Right lobe of liver (tissue), 6 donors: Measurements from ENCODE around the gene KCNG4. TPM values are rescaled to one million over a fixed set of nuclear protein-coding genes. Genes with fewer than 3 reads are reported as not detected.

ENCODE experiments used
- ATAC-seq, 4 donors: fragments of 200-7000 bp; cut with Tn5 transposase; one replicate each; pipeline ENCODE4 v1.9.1; 2020; ENCODE audit warnings: mild to moderate bottlenecking in 4 of 4, moderate library complexity in 4 of 4
- DNase-seq, 3 donors: peaks; one replicate each; pipeline ENCODE4 v3.0.0-alpha.2; 2020
- H3K27ac ChIP-seq, 3 donors: fragments of 200-600 bp; one replicate each; pipeline ENCODE4 v1.8.0; 2022
- H3K27me3 ChIP-seq, 2 donors: fragments of 200-600 bp; one replicate each; pipeline ENCODE4 v1.8.0; 2022
- H3K36me3 ChIP-seq, 4 donors: fragments of 200-600 bp; sonication (generic) in 1 of 4; one replicate each; pipeline versions ENCODE4 v1.5.1 to v1.8.0; 2017 to 2022; ENCODE audit warnings: control low read depth in 1 of 4
- H3K4me1 ChIP-seq, 4 donors: fragments of 200-600 bp; sonication (generic) in 1 of 4; one replicate each; pipeline versions ENCODE4 v1.5.1 to v1.8.0; 2017 to 2022; ENCODE audit warnings: control low read depth in 1 of 4
- H3K4me3 ChIP-seq, 3 donors: fragments of 200-600 bp; one replicate each; pipeline ENCODE4 v1.8.0; 2022
- H3K9me3 ChIP-seq, 4 donors: fragments of 200-600 bp; sonication (generic) in 1 of 4; one replicate each; pipeline versions ENCODE4 v1.5.1 to v1.8.0; 2017 to 2022; ENCODE audit warnings: control low read depth in 1 of 4
- POLR2A ChIP-seq: fragments of 450-650 bp; IDR thresholded peaks from one replicate; pipeline ENCODE4 v1.6.1; 2017; ENCODE audit warnings: antibody characterized with exemption, mild to moderate bottlenecking
- WGBS: methylation state at CpG from one replicate; pipeline ENCODE4 v1.1.6; 2018; ENCODE audit warnings: low coverage, low lambda C conversion rate; ENCODE audit not compliant: insufficient coverage; ENCODE audit errors: missing lambda C conversion rate; 5-methylcytosine and 5-hydroxymethylcytosine counted together
- intact Hi-C, 2 donors: fragments of 100-400 bp; cut with DNase I; formaldehyde crosslinking; loops; one replicate each; pipeline versions ENCODE4 v1.11.2 to v1.14.1; 2022
- total RNA-seq, 6 experiments: library from RNA; depleted of rRNA in 2 of 6; stranded (reverse); fragments of >200 nt in 2 of 6; fragmentation: NEBNext Ultra II Directional in 3 of 6; extraction: Animal tissue kit (Norgen Biotek cat#: 25700) in 3 of 6; gene quantifications; one replicate each; pipeline versions ENCODE4 v1.1.0 to v1.2.4, GENCODE V29; 2016 to 2023
- TF ChIP-seq, protein P1 (sequence below), 4 donors: fragments of 200-600 bp in 3 of 4; fragments of 450-650 bp in 1 of 4; IDR thresholded peaks; one replicate each; pipeline versions ENCODE4 v1.5.1 to v1.8.0; 2016 to 2022; ENCODE audit warnings: antibody characterized with exemption in 4 of 4, mild to moderate bottlenecking in 2 of 4
- donor health status: DM: no; HTN: yes; CAD: no.
- donor health status: DM: no; HTN: no; CAD: no.
- donor health status: DM: no; HTN: no; CAD: no.
- donor health status: DM: no; HTN: yes; CAD: no.
- donor health status: DM: no; HTN: yes; CAD: no.

The KCNG4 gene
- total RNA-seq, 6 experiments from 2014 or later = not detected

DNA sequence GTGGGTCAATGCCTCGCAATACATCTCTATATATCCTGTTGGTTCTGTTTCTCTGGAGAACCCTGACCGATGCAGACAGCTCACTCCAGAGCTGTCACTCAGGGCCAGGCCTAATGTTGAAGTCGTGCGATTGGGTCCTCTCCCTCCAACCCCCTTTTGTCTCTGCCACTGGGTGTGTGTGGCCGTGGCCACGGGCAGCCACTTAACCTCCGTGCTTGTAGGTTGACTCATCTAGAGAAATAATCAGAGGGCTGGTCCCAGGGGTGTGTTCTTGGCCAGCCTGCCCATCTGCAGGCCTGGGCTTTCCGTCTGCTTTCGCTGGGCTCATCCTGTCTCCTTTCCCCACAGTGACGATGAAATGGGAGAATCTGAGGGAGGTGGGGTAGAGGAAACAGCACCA, 41.4 kb downstream of the KCNG4 start:
- 83% methylated on average over 6 of the region's 10 CpGs for WGBS
- TF ChIP-seq, protein P1, sequence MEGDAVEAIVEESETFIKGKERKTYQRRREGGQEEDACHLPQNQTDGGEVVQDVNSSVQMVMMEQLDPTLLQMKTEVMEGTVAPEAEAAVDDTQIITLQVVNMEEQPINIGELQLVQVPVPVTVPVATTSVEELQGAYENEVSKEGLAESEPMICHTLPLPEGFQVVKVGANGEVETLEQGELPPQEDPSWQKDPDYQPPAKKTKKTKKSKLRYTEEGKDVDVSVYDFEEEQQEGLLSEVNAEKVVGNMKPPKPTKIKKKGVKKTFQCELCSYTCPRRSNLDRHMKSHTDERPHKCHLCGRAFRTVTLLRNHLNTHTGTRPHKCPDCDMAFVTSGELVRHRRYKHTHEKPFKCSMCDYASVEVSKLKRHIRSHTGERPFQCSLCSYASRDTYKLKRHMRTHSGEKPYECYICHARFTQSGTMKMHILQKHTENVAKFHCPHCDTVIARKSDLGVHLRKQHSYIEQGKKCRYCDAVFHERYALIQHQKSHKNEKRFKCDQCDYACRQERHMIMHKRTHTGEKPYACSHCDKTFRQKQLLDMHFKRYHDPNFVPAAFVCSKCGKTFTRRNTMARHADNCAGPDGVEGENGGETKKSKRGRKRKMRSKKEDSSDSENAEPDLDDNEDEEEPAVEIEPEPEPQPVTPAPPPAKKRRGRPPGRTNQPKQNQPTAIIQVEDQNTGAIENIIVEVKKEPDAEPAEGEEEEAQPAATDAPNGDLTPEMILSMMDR (IDR thresholded peaks at IDR 0.05) = no peak
- TF ChIP-seq POLR2A = no peak
- intact Hi-C loops = no loop called here
- H3K4me3 ChIP-seq = no peak overlapping the region
- ATAC-seq (no peak), DNase-seq (no peak)
- no peaks in the 10 kb centered on the region for H3K9me3 ChIP-seq
- H3K27ac ChIP-seq = no peak overlapping the region
- H3K4me1 ChIP-seq = no peaks in the 10 kb centered on the region
- H3K27me3 ChIP-seq = no peaks in the 10 kb centered on the region
- no peaks in the 10 kb centered on the region for H3K36me3 ChIP-seq

DNA sequence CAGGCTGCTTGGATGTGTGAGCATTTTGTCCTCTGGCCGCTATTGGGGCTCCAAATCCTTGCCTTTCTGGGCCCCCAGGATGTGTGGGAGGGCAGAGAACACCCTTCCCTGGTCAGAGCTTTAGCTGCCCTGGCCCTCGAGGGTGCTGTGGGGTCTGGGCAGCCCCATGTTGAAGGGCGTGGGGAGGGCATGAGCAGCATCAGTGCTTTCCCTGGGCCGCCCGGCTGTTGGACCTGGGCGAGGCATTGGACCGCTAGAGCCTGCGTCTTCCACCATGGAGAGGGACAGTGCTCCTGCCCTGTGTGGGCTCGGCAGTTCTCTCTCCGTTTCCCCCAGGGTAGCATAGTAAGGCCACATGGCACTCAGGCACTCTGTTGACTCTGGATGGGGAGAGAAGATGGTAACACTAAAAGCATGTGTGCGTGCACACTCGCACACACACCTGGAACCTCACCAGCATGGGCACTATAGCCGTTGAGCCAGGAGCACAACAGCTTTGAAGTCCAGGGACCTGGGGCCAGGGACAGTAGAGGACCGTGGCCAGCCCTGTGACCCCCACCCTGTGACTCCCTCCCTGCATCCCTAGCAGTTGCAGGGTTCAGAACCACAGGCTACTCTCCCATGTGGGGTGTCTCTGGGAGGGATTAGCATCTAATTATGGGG, 42.2 kb downstream of the KCNG4 start:
- Histone ChIP-seq H3K27ac (no peak overlapping the region), H3K4me1 (no peaks in the 10 kb centered on the region), H3K36me3 (no peaks in the 10 kb centered on the region), H3K27me3 (no peaks in the 10 kb centered on the region), H3K9me3 (no peaks in the 10 kb centered on the region), H3K4me3 (no peak overlapping the region)
- TF ChIP-seq, protein P1 (IDR thresholded peaks at IDR 0.05) = no peak
- TF ChIP-seq POLR2A = no peak
- WGBS = 57% methylated on average over 1 of the region's 14 CpGs
- intact Hi-C loops = no loop called here
- ATAC-seq (no peak), DNase-seq (no peak)

DNA sequence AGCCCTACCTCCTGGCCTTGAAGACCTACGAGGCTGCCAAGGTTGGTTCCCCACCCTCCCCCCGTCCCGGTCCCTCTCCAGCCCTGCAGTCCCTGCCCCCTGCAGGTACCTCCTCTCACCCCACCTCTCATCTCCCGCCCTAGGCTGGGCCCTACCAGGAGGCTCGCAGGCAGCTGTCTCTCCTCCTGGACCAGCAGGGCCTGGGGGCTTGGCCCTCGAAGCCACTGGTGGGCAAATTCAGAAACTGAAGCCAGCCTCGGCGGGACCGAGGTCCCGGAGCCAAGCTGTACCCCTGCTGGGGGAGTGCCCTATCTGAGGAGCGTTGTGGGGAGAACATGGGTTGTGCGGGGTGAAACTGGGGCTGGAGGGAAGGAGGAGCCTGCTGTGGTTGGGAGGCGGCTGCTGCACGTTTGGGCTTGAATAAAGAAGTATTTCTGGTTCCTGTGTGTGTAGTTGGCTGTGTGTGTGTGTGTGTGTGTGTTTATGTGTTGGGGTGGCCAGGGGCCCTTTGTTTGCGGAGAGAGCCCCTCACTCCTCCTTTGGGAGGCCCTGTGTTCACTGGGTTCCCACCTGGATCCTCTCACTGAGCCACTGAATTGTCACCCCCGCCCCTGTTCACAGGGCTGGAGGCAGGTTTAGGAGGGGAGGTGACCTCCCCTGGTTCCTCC, 43.0 kb downstream of the KCNG4 start:
- no peak for ATAC-seq

DNA sequence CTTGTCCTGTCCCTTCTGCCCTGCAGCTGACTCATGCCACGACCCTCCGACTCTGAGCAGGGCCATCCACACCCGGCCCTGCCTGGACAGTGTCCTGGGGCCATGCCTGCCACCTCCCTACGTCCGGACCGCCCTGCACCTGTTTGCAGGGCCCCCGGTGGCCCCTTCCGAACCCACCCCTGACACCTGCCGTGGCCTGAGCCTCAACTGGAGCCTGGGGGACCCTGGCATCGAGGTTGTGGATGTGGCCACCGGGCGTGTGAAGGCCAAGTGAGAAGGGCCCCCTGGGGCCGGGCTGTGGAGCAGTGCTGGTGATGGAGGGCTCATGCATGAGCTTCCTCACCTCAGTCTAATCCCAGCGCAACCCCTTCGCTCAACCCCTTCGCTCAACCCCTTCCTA, 43.7 kb downstream of the KCNG4 start:
- Histone ChIP-seq H3K27me3 (no peaks in the 10 kb centered on the region), H3K27ac (no peak overlapping the region), H3K4me3 (no peak overlapping the region), H3K4me1 (no peaks in the 10 kb centered on the region), H3K36me3 (no peaks in the 10 kb centered on the region), H3K9me3 (no peaks in the 10 kb centered on the region)
- no peak for ATAC-seq
- no CpG with 5 or more reads among the region's 16 CpGs for WGBS
- no peak for DNase-seq
- intact Hi-C loops = no loop called here
- no peak for TF ChIP-seq POLR2A
- TF ChIP-seq, protein P1 (IDR thresholded peaks at IDR 0.05) = no peak

More for the DNA sequence above, 43.0 kb downstream of the KCNG4 start:
- intact Hi-C loops = no loop called here
- H3K4me1 ChIP-seq = no peaks in the 10 kb centered on the region
- DNase-seq = no peak
- TF ChIP-seq, protein P1 (IDR thresholded peaks at IDR 0.05) = no peak
- no peak for TF ChIP-seq POLR2A
- H3K9me3 ChIP-seq = no peaks in the 10 kb centered on the region
- no peak overlapping the region for H3K4me3 ChIP-seq
- no peaks in the 10 kb centered on the region for H3K27me3 ChIP-seq
- H3K27ac ChIP-seq = no peak overlapping the region
- no peaks in the 10 kb centered on the region for H3K36me3 ChIP-seq
- 65% methylated on average over 10 of the region's 16 CpGs for WGBS
